ENCODE measurements around the gene KRT81. TPM values are rescaled to one million over a fixed set of nuclear protein-coding genes. Genes with fewer than 3 reads are reported as not detected.
A peak's percentile ranks its signal among the peaks of the same experiment; 100 is the strongest.

The KRT81 gene
- polyA plus RNA-seq, 1 experiment: 2.3 TPM

DNA sequence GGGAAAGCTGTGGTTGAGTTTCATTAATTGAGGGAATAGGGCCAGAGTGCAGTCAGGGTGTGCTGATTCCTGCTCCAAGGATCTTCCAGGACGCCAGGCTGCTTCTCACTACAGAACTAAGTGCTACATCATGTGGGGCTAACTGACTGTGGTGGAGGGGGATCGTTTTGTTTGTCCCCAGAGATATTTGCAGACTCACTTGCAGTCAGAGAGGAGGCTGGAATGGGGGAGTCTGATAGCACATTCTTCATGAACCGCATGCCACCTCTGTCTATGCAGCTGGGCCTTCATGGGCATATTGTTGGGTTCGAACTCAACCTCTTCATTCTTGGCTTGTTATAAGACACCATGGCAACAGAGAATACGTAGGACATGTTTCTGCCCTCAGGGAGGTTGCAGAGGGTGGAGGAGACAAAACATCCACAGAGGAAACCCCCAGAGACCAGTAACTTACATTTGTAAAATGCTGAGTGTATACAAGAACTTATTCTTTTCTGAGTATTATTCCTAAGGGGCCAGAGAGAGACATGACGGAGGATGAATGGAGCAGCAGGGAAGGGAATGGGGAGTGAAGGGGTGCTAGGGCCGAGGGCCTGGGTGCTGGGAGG is 45.3 kb downstream of the KRT81 start:
- ChIA-PET CTCF (interaction anchor here (0.9 to 4.9 kb wide), 3 partner anchors 29 to 639 kb away, joined by 3 to 42 read pairs (median 3); no protein-coding TSS in a partner anchor), POLR2A (no interaction called here)
- Histone ChIP-seq H3K27ac (ENCODE audit: low read depth, low read length) (no peak overlapping the region), H3K27me3 (ENCODE audit: control insufficient read depth, insufficient read depth, low read length) (peaks cover 10% of the 10 kb centered on the region), H3K9me3 (ENCODE audit: control insufficient read depth, insufficient read depth, low read length) (no peaks in the 10 kb centered on the region; the same call in 1 of the 2 replicates), H3K4me3 (ENCODE audit: low read depth, low read length) (no peak overlapping the region)
- TF ChIP-seq, protein P1, sequence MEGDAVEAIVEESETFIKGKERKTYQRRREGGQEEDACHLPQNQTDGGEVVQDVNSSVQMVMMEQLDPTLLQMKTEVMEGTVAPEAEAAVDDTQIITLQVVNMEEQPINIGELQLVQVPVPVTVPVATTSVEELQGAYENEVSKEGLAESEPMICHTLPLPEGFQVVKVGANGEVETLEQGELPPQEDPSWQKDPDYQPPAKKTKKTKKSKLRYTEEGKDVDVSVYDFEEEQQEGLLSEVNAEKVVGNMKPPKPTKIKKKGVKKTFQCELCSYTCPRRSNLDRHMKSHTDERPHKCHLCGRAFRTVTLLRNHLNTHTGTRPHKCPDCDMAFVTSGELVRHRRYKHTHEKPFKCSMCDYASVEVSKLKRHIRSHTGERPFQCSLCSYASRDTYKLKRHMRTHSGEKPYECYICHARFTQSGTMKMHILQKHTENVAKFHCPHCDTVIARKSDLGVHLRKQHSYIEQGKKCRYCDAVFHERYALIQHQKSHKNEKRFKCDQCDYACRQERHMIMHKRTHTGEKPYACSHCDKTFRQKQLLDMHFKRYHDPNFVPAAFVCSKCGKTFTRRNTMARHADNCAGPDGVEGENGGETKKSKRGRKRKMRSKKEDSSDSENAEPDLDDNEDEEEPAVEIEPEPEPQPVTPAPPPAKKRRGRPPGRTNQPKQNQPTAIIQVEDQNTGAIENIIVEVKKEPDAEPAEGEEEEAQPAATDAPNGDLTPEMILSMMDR (IDR thresholded peaks at IDR 0.05; ENCODE audit: low read depth, low read length): no peak
- DNase-seq (ENCODE audit: low read depth, low spot score): no peak

DNA sequence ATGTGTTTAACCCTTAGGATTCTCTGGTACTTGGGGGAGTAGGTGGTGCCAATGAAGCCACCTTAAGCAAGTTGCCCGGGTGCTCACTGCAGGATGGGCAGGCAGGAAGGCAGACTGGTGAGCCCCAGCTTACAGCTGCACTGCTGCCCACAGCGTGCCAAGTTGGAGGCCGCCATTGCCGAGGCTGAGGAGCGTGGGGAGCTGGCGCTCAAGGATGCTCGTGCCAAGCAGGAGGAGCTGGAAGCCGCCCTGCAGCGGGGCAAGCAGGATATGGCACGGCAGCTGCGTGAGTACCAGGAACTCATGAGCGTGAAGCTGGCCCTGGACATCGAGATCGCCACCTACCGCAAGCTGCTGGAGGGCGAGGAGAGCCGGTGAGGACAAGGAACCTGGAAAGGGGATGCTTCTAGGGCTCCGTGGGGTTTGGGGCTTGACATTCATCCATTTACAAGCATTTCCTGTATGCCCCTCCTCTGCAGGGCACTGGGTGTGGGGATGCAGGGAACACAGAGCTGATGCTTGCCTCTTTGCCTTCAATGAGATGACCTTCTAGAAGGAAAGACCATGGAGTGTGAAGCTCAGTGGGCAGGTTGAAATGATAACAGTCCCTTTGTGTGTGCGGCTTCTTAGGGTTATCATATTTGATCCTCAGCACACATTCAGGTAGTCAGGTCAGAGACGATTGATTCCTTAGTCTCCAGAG is 45.9 kb downstream of the KRT81 start:
- CTCF ChIA-PET: interaction anchor here (0.6 to 4.9 kb wide), 4 partner anchors 20 to 639 kb away, joined by 3 to 42 read pairs (median 3); no protein-coding TSS in a partner anchor

DNA sequence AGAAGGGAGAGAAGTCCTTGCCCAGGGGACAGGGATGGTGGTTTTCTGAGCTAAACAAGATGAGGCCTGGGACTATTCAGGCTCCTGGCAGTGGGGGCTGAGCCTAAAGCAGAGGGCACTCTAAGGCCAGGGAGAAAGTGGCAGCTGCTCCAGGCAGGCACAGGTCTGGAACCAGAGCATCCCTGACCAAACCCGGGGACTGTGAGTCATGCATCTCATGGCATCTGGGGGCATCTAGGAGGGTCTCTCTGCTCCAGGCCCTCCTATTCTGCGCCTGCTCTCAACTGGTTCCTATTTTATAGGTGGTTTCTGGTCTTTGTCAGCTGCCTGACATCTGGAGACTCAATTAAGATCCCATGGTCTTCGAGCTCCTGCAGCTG is 46.7 kb downstream of the KRT81 start:
- ChIA-PET CTCF (interaction anchor here (0.6 to 4.9 kb wide), 4 partner anchors 19 to 88 kb away, joined by 3 to 42 read pairs (median 4); no protein-coding TSS in a partner anchor), POLR2A (interaction anchor here (0.6 to 2.0 kb wide), 3 partner anchors 14 to 1422 kb away, joined by 3 to 7 read pairs (median 3); no protein-coding TSS in a partner anchor)
- H3K27me3 ChIP-seq (ENCODE audit: control insufficient read depth, insufficient read depth, low read length): no peaks in the 10 kb centered on the region
- H3K4me3 ChIP-seq (ENCODE audit: low read depth, low read length): no peak overlapping the region
- TF ChIP-seq, protein P1 (IDR thresholded peaks at IDR 0.05; ENCODE audit: low read depth, low read length): no peak
- no peaks in the 10 kb centered on the region for H3K9me3 ChIP-seq (ENCODE audit: control insufficient read depth, insufficient read depth, low read length)
- peak overlapping the region; percentile 77 for H3K27ac ChIP-seq (ENCODE audit: low read depth, low read length)
- DNase-seq (ENCODE audit: low read depth, low spot score): no peak

More for the DNA sequence above, 45.9 kb downstream of the KRT81 start:
- Histone ChIP-seq H3K27ac (ENCODE audit: low read depth, low read length) (no peak overlapping the region), H3K27me3 (ENCODE audit: control insufficient read depth, insufficient read depth, low read length) (peaks cover 6% of the 10 kb centered on the region), H3K9me3 (ENCODE audit: control insufficient read depth, insufficient read depth, low read length) (no peaks in the 10 kb centered on the region; the same call in 1 of the 2 replicates), H3K4me3 (ENCODE audit: low read depth, low read length) (no peak overlapping the region)
- POLR2A ChIA-PET: no interaction called here
- DNase-seq (ENCODE audit: low read depth, low spot score): no peak
- TF ChIP-seq, protein P1 (IDR thresholded peaks at IDR 0.05; ENCODE audit: low read depth, low read length): no peak

DNA sequence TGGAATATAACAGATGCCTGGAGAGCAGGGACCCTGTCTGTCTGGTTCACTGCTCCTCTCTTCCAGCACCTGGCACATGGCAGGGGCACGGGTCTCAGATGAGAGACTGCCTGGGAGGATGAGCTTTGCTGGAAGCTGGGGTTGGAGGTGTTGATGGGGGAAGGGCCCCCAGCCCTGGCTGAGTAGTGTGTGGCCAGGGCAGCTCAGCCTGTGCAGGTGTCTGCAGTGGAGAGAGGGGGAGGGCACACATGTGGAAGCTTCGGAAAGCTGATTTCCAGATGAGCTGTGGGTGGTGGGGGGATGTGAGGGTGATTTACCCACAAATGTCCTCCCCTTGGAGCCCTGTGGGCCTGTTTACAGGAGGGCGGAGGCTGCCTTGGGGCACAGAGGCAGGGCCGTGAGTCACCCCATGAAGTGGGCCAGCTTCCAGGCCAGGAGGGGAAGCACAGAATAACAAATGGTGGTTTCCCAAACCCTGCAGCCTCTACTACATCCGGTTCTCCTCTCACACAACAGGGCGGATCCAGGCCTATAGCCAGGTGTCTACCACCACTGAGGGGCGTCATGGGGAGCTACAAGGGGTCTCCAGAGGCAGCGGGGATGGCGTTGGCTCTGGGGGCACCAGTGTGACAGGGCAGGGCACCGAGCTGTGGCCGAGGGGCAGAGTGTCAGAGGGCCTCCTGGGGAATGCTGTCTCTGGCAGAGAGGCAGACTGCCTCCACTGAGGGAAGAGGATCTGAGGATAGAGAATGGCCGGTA is 47.3 kb downstream of the KRT81 start:
- POLR2A ChIA-PET: interaction anchor here (0.6 to 2.0 kb wide), 4 partner anchors 14 to 1421 kb away, joined by 3 to 7 read pairs (median 4); no protein-coding TSS in a partner anchor
- H3K27ac ChIP-seq (ENCODE audit: low read depth, low read length): peak overlapping the region; percentile 77
- CTCF ChIA-PET: interaction anchor here (0.8 to 4.9 kb wide), 4 partner anchors 32 to 88 kb away, joined by 3 to 42 read pairs (median 4); no protein-coding TSS in a partner anchor
- TF ChIP-seq, protein P1 (IDR thresholded peaks at IDR 0.05; ENCODE audit: low read depth, low read length): no peak
- DNase-seq (ENCODE audit: low read depth, low spot score): peak; percentile 65
- H3K9me3 ChIP-seq (ENCODE audit: control insufficient read depth, insufficient read depth, low read length): no peaks in the 10 kb centered on the region
- H3K27me3 ChIP-seq (ENCODE audit: control insufficient read depth, insufficient read depth, low read length): no peaks in the 10 kb centered on the region
- H3K4me3 ChIP-seq (ENCODE audit: low read depth, low read length): no peak overlapping the region

All from AG04450 (cell line).